ENCODE data around the gene NFATC1.

DNA sequence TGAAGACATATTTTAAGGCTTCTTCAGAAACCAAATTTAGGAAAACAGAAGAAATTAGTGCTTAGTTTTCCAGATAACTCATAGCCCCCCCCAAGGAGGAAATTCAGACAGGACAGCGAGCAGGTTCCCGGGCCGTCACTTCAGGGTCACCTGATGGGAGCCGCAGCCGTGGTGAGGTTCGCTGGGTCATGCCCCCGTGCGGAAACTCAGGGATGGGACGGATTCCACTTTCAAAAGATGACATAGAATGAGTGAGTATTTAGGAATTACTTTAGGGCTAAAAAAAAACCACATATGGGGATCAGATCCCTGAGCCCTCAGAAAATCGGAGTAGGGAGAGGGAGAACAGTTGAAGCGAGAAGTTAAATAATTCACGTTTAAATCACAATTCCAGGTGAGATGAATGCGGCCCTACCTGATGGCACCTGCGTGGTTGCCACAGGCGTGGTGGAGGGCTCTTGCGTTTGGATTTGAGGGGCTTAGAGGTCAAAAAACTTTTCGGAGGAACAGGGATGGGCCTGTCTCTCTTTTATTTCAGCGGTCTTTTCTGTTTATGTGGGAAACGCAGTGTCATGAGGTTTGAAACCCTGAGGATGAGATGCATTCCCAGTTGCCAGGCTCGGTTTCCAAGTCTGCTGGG lies 114.4 kb downstream of the NFATC1 start:
- no peak for TF ChIP-seq ISL1 (CRISPR knock-in tag; IDR thresholded peaks at IDR 0.05)
- TF ChIP-seq, protein P1, sequence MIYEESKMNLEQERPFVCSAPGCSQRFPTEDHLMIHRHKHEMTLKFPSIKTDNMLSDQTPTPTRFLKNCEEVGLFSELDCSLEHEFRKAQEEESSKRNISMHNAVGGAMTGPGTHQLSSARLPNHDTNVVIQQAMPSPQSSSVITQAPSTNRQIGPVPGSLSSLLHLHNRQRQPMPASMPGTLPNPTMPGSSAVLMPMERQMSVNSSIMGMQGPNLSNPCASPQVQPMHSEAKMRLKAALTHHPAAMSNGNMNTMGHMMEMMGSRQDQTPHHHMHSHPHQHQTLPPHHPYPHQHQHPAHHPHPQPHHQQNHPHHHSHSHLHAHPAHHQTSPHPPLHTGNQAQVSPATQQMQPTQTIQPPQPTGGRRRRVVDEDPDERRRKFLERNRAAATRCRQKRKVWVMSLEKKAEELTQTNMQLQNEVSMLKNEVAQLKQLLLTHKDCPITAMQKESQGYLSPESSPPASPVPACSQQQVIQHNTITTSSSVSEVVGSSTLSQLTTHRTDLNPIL (CRISPR knock-in tag; IDR thresholded peaks at IDR 0.05; ENCODE audit: low read depth), result no peak
- TF ChIP-seq ZFP30 (CRISPR knock-in tag; IDR thresholded peaks at IDR 0.05), result no peak
- TF ChIP-seq, protein P2, sequence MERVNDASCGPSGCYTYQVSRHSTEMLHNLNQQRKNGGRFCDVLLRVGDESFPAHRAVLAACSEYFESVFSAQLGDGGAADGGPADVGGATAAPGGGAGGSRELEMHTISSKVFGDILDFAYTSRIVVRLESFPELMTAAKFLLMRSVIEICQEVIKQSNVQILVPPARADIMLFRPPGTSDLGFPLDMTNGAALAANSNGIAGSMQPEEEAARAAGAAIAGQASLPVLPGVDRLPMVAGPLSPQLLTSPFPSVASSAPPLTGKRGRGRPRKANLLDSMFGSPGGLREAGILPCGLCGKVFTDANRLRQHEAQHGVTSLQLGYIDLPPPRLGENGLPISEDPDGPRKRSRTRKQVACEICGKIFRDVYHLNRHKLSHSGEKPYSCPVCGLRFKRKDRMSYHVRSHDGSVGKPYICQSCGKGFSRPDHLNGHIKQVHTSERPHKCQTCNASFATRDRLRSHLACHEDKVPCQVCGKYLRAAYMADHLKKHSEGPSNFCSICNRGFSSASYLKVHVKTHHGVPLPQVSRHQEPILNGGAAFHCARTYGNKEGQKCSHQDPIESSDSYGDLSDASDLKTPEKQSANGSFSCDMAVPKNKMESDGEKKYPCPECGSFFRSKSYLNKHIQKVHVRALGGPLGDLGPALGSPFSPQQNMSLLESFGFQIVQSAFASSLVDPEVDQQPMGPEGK (CRISPR knock-in tag; IDR thresholded peaks at IDR 0.05; ENCODE audit: borderline replicate concordance), result no peak
- no peak for TF ChIP-seq ZNF70 (CRISPR knock-in tag; IDR thresholded peaks at IDR 0.05)
- TF ChIP-seq ARNTL (CRISPR knock-in tag; IDR thresholded peaks at IDR 0.05; ENCODE audit: borderline replicate concordance, low read depth), result no peak
